Endodermal cell (in vitro differentiated cells): Measurements from ENCODE around the gene HNRNPK. TPM values are rescaled to one million over a fixed set of nuclear protein-coding genes. Genes with fewer than 3 reads are reported as not detected.
A peak's percentile ranks its signal among the peaks of the same experiment; 100 is the strongest.

ENCODE experiments used
- DNase-seq: peaks from one replicate; pipeline ENCODE4 v3.0.0-alpha.2; 2017
- H3K27ac ChIP-seq: 2 replicates; pipeline ENCODE4 v1.5.1; 2013; ENCODE audit warnings: mild to moderate bottlenecking, low read depth, low read length, moderate library complexity
- H3K27me3 ChIP-seq: 2 replicates; pipeline ENCODE4 v1.6.1; 2013; ENCODE audit warnings: mild to moderate bottlenecking, low read length, moderate library complexity; ENCODE audit not compliant: insufficient read depth, control insufficient read depth, poor library complexity, severe bottlenecking
- H3K36me3 ChIP-seq: 2 replicates; pipeline ENCODE4 v1.7.0; 2013; ENCODE audit warnings: mild to moderate bottlenecking, low read length, moderate library complexity; ENCODE audit not compliant: control insufficient read depth, insufficient read depth
- H3K4me1 ChIP-seq: one replicate; pipeline ENCODE4 v1.7.0; 2013; ENCODE audit warnings: low read length; ENCODE audit not compliant: control insufficient read depth, insufficient read depth
- H3K4me3 ChIP-seq: 2 replicates; pipeline ENCODE4 v1.5.1; 2013; ENCODE audit warnings: mild to moderate bottlenecking, low read length, moderate library complexity
- H3K9ac ChIP-seq: 2 replicates; pipeline ENCODE4 v1.6.1; 2013; ENCODE audit warnings: mild to moderate bottlenecking, low read length, moderate library complexity; ENCODE audit not compliant: poor library complexity, severe bottlenecking; ENCODE audit errors: extremely low read depth
- H3K9me3 ChIP-seq: 2 replicates; pipeline ENCODE4 v1.6.1; 2013; ENCODE audit warnings: mild to moderate bottlenecking, low read length, moderate library complexity; ENCODE audit not compliant: control insufficient read depth
- H3K27ac Mint-ChIP-seq: 2 replicates; pipeline ENCODE4 v1.8.0; 2020; ENCODE audit warnings: mixed read lengths
- H3K27me3 Mint-ChIP-seq: 2 replicates; pipeline ENCODE4 v1.8.0; 2021; ENCODE audit warnings: mild to moderate bottlenecking, mixed read lengths; ENCODE audit not compliant: insufficient read depth
- H3K36me3 Mint-ChIP-seq: 2 replicates; pipeline ENCODE4 v1.8.0; 2020; ENCODE audit warnings: low read depth, mixed read lengths
- H3K4me1 Mint-ChIP-seq: 2 replicates; pipeline ENCODE4 v1.8.0; 2020; ENCODE audit warnings: mixed read lengths
- H3K4me3 Mint-ChIP-seq: 2 replicates; pipeline ENCODE4 v1.8.0; 2020; ENCODE audit warnings: mild to moderate bottlenecking, moderate library complexity, mixed read lengths
- H3K9me3 Mint-ChIP-seq: 2 replicates; pipeline ENCODE4 v1.8.0; 2020; ENCODE audit warnings: mild to moderate bottlenecking, mixed read lengths
- WGBS, 2 experiments: methylation state at CpG; one replicate each; pipeline versions ENCODE4 v1.1.5 to v1.1.7; 2013; ENCODE audit warnings: missing lambda C conversion rate in 2 of 2, mixed read lengths in 1 of 2; ENCODE audit not compliant: insufficient coverage in 1 of 2, insufficient read length in 1 of 2; 5-methylcytosine and 5-hydroxymethylcytosine counted together
- total RNA-seq, 2 donors: library from RNA; stranded (reverse); fragmentation: NEBNext Ultra II Directional in 1 of 2; extraction: Animal tissue kit (Norgen Biotek cat#: 25700) in 1 of 2; gene quantifications; 2 replicates in 1 of 2; 3 replicates in 1 of 2; pipeline ENCODE4 v1.2.1, GENCODE V29; 2021
- TF ChIP-seq, protein P1 (sequence below): fragments of 200-600 bp; sonication (generic); conservative IDR thresholded peaks from 2 replicates; pipeline ENCODE4 v1.5.0; 2021; ENCODE audit warnings: antibody characterized with exemption, mild to moderate bottlenecking

The HNRNPK gene
- total RNA-seq, 2 donors from 2014 or later: 714 to 780 TPM

DNA sequence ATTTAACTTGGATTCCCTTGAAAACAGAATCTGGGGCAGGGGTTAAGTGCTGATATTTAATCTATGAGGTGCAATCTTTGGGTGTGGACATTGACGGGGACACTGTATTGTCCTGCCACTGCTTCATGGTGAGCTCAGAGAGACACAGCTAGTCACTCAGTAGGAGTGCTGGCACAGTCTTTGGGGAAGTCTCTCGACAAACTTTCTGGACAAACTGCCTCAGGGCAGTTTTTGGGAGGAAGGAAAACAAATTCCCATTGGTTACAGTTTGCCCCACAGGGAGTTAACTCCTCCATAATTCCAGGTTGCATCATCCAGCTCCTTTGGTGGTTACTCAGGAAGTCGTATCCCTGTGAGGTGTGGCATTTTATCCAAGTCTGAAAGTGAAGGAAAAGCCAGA lies 17.9 kb downstream of the HNRNPK start:
- H3K4me1 ChIP-seq: no peaks in the 10 kb centered on the region
- peaks cover 8% of the 10 kb centered on the region for H3K36me3 Mint-ChIP-seq
- H3K9ac ChIP-seq: no peak overlapping the region
- H3K36me3 ChIP-seq: peaks cover 10% of the 10 kb centered on the region
- H3K27ac ChIP-seq: no peak overlapping the region
- H3K9me3 ChIP-seq: no peaks in the 10 kb centered on the region
- 81 to 86% methylated on average over 3 of the region's 3 CpGs for WGBS, 2 experiments
- H3K27ac Mint-ChIP-seq: no peak overlapping the region
- no peak overlapping the region for H3K4me3 ChIP-seq
- no peak for DNase-seq
- no peaks in the 10 kb centered on the region for H3K4me1 Mint-ChIP-seq
- no peaks in the 10 kb centered on the region for H3K27me3 Mint-ChIP-seq
- no peak overlapping the region for H3K4me3 Mint-ChIP-seq
- H3K9me3 Mint-ChIP-seq: no peaks in the 10 kb centered on the region
- TF ChIP-seq, protein P1, sequence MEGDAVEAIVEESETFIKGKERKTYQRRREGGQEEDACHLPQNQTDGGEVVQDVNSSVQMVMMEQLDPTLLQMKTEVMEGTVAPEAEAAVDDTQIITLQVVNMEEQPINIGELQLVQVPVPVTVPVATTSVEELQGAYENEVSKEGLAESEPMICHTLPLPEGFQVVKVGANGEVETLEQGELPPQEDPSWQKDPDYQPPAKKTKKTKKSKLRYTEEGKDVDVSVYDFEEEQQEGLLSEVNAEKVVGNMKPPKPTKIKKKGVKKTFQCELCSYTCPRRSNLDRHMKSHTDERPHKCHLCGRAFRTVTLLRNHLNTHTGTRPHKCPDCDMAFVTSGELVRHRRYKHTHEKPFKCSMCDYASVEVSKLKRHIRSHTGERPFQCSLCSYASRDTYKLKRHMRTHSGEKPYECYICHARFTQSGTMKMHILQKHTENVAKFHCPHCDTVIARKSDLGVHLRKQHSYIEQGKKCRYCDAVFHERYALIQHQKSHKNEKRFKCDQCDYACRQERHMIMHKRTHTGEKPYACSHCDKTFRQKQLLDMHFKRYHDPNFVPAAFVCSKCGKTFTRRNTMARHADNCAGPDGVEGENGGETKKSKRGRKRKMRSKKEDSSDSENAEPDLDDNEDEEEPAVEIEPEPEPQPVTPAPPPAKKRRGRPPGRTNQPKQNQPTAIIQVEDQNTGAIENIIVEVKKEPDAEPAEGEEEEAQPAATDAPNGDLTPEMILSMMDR: no peak
- no peaks in the 10 kb centered on the region for H3K27me3 ChIP-seq

DNA sequence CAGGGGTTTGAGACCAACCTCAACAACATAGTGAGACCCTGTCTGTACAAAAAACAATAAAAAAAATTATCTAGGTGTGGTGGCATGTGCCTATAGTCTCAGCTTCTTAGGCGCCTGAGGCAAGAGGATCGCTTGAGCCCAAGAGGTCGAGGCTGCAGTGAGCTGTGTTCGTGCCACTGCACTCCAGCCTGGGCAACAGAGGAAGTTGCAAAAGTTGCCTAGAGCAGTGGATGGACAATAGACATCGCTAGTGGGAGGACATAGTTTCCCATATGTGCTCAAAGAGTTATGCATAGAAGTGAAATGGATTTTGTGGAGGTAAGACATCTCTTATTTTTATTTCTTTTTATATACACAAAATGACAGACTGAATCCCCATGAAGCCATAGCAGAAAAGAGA lies 19.0 kb downstream of the HNRNPK start:
- no peak overlapping the region for H3K27ac ChIP-seq
- TF ChIP-seq, protein P1: no peak
- no peak overlapping the region for H3K4me3 Mint-ChIP-seq
- H3K27me3 ChIP-seq: no peaks in the 10 kb centered on the region
- no peak overlapping the region for H3K9ac ChIP-seq
- H3K4me1 ChIP-seq: no peaks in the 10 kb centered on the region
- H3K9me3 ChIP-seq: no peaks in the 10 kb centered on the region
- 87 to 95% methylated on average over 4 to 5 of the region's 5 CpGs for WGBS, 2 experiments
- no peaks in the 10 kb centered on the region for H3K36me3 ChIP-seq
- no peak for DNase-seq
- H3K27ac Mint-ChIP-seq: no peak overlapping the region
- H3K4me3 ChIP-seq: no peak overlapping the region
- H3K36me3 Mint-ChIP-seq: peaks cover 3% of the 10 kb centered on the region
- H3K9me3 Mint-ChIP-seq: no peaks in the 10 kb centered on the region
- no peaks in the 10 kb centered on the region for H3K27me3 Mint-ChIP-seq
- H3K4me1 Mint-ChIP-seq: peaks cover 4% of the 10 kb centered on the region

DNA sequence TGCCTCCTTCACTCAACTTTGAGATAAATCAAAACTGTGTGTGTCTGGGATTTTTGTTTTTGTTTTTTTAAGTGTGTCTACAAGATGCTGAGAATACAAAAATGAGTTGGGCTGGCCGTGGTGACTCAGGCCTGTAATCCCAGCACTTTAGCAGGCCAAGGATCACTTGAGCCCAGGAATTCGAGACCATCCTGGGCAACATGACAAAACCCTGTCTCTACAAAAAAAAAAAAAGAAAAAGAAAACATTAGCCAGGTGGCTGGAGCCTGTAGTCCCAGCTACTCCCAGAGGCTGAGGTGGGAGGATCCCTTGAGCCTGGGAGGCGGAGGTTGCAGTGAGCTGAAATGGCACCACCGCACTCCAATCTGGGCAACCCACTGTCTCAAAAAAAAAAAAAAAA lies 21.0 kb downstream of the HNRNPK start:
- H3K9me3 ChIP-seq: no peaks in the 10 kb centered on the region
- peaks cover 8% of the 10 kb centered on the region for H3K36me3 Mint-ChIP-seq
- H3K9ac ChIP-seq: no peak overlapping the region
- peak overlapping the region; percentile 78 for H3K27ac Mint-ChIP-seq
- no peak overlapping the region for H3K4me3 ChIP-seq
- no peaks in the 10 kb centered on the region for H3K36me3 ChIP-seq
- H3K4me1 ChIP-seq: no peaks in the 10 kb centered on the region
- TF ChIP-seq, protein P1: no peak
- H3K4me1 Mint-ChIP-seq: peaks cover 6% of the 10 kb centered on the region
- H3K4me3 Mint-ChIP-seq: no peak overlapping the region
- no peak overlapping the region for H3K27ac ChIP-seq
- no peak for DNase-seq
- WGBS, 2 experiments: 90 to 100% methylated on average over 1 to 4 of the region's 4 CpGs
- no peaks in the 10 kb centered on the region for H3K9me3 Mint-ChIP-seq
- no peaks in the 10 kb centered on the region for H3K27me3 Mint-ChIP-seq
- no peaks in the 10 kb centered on the region for H3K27me3 ChIP-seq
